ENCODE measurements around the gene GSAP.

GRCh38 chr7:77419102-77419501 is 3.0 kb upstream of the GSAP start:
- TF ChIP-seq CTCF (conservative IDR thresholded peaks at IDR 0.05; ENCODE audit: low read depth, low read length) (no peak), EZH2 (IDR thresholded peaks at IDR 0.05; ENCODE audit: low read length, unreplicated experiment) (no peak), EZH2phosphoT487 (IDR thresholded peaks at IDR 0.05; ENCODE audit: borderline replicate concordance, low read length) (no peak)
